ENCODE measurements around the gene AGPAT4.
"Not testable (repeated sequence)": the region's sequence is repeated elsewhere in the genome, so short reads cannot be mapped to it uniquely, and the experiment has no call there.

Gene AGPAT4

GRCh38 chr6:161226009-161226964 lies 47.6 kb downstream of the AGPAT4 start:
- Histone ChIP-seq H3K27ac (ENCODE audit: low read length) (peak overlapping the region; percentile 42; the same call in 1 of the 2 replicates), H3K27me3 (replicated peaks; ENCODE audit: insufficient read depth, low read length) (no peaks in the 10 kb centered on the region), H3K9me3 (replicated peaks; ENCODE audit: insufficient read depth, low read length) (no peaks in the 10 kb centered on the region), H3K4me3 (ENCODE audit: low read length) (peak overlapping the region; percentile 15; the same call in 1 of the 2 replicates), H4K20me1 (ENCODE audit: insufficient read depth, low read length) (no peaks in the 10 kb centered on the region), H3K4me2 (ENCODE audit: low read depth, low read length) (peak overlapping the region; percentile 37; the same call in 1 of the 2 replicates), H3K79me2 (ENCODE audit: low read length) (no peaks in the 10 kb centered on the region), H3K9ac (ENCODE audit: low read length) (0 out of 2 replicates have a peak overlapping the region, but pooled peaks have one; percentile 16), H3K9me2 (replicated peaks; ENCODE audit: insufficient read depth, low read length) (no peaks in the 10 kb centered on the region), H3K36me3 (replicated peaks; ENCODE audit: insufficient read depth, low read length) (no peaks in the 10 kb centered on the region), H3F3A (ENCODE audit: insufficient read depth, low read length) (no peaks in the 10 kb centered on the region), H3K4me1 (ENCODE audit: low read length) (0 out of 2 replicates have a peak, but pooled peaks cover 4% of the 10 kb centered on the region), H2AFZ (ENCODE audit: low read length) (no peak overlapping the region)
- DNase-seq, result peak; percentile 15
- TF ChIP-seq, protein P1, sequence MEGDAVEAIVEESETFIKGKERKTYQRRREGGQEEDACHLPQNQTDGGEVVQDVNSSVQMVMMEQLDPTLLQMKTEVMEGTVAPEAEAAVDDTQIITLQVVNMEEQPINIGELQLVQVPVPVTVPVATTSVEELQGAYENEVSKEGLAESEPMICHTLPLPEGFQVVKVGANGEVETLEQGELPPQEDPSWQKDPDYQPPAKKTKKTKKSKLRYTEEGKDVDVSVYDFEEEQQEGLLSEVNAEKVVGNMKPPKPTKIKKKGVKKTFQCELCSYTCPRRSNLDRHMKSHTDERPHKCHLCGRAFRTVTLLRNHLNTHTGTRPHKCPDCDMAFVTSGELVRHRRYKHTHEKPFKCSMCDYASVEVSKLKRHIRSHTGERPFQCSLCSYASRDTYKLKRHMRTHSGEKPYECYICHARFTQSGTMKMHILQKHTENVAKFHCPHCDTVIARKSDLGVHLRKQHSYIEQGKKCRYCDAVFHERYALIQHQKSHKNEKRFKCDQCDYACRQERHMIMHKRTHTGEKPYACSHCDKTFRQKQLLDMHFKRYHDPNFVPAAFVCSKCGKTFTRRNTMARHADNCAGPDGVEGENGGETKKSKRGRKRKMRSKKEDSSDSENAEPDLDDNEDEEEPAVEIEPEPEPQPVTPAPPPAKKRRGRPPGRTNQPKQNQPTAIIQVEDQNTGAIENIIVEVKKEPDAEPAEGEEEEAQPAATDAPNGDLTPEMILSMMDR (IDR thresholded peaks at IDR 0.05; ENCODE audit: low read length), result no peak
- no peak for TF ChIP-seq EZH2phosphoT487 (IDR thresholded peaks at IDR 0.05; ENCODE audit: low read length)
- no peak for TF ChIP-seq EZH2 (optimal IDR thresholded peaks at IDR 0.05; ENCODE audit: low read depth, low read length)

- Histone ChIP-seq H3K9me3 (replicated peaks; ENCODE audit: insufficient read depth, low read length) (no peaks in the 10 kb centered on the region), H3K4me3 (ENCODE audit: low read length) (no peak overlapping the region), H3K27me3 (replicated peaks; ENCODE audit: insufficient read depth, low read length) (no peaks in the 10 kb centered on the region), H3K27ac (ENCODE audit: low read length) (no peak overlapping the region), H3K36me3 (replicated peaks; ENCODE audit: insufficient read depth, low read length) (no peaks in the 10 kb centered on the region), H2AFZ (ENCODE audit: low read length) (no peak overlapping the region), H3K4me1 (ENCODE audit: low read length) (0 out of 2 replicates have a peak, but pooled peaks cover 4% of the 10 kb centered on the region), H3K9me2 (replicated peaks; ENCODE audit: insufficient read depth, low read length) (no peaks in the 10 kb centered on the region), H3K4me2 (ENCODE audit: low read depth, low read length) (no peak overlapping the region), H4K20me1 (ENCODE audit: insufficient read depth, low read length) (no peaks in the 10 kb centered on the region), H3K9ac (ENCODE audit: low read length) (no peak overlapping the region), H3K79me2 (ENCODE audit: low read length) (no peaks in the 10 kb centered on the region), H3F3A (ENCODE audit: insufficient read depth, low read length) (no peaks in the 10 kb centered on the region)
- no peak for DNase-seq
- TF ChIP-seq, protein P1 (IDR thresholded peaks at IDR 0.05; ENCODE audit: low read length), result no peak
- TF ChIP-seq EZH2phosphoT487 (IDR thresholded peaks at IDR 0.05; ENCODE audit: low read length), result no peak
- no peak for TF ChIP-seq EZH2 (optimal IDR thresholded peaks at IDR 0.05; ENCODE audit: low read depth, low read length)
Observed at GRCh38 chr6:161225681-161226008, 48.2 kb downstream of the AGPAT4 start.

DNA sequence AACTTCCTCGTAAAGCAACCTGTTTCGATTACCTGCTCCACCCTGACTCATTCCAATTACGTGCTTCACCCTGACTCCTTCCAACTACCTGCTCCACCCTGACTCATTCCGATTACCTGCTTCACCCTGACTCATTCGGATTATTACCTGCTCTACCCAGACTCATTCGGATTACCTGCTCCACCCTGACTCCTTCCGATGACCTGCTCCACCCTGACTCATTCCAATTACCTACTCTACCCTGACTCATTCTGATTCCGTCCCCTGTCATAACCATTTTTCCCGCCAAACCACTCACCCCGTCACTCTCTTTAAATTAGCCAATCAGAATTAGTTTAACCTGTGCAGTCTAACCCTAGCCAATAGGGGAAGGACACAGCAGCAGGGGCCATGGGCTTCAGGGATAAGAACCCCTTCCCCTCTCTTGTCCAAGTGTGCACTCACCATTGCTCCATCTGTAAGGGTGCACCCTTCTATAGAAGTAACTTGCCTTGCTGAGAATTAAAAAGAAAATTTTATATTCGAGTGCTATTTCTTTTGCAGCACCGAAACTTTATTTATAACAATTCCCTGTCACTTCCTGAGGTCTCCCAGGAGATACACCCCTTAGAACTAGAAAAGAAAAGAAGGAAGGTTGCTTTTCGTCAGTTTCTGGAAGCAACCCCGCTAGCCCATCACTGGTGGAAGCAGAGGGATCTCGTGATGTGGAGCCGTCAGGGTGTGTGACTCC lies 48.7 kb downstream of the AGPAT4 start:
- not testable (repeated sequence) for H3F3A ChIP-seq (ENCODE audit: insufficient read depth, low read length); H3K9ac ChIP-seq (ENCODE audit: low read length); H3K27ac ChIP-seq (ENCODE audit: low read length); H3K4me2 ChIP-seq (ENCODE audit: low read depth, low read length); H3K4me3 ChIP-seq (ENCODE audit: low read length); H3K9me3 ChIP-seq (replicated peaks; ENCODE audit: insufficient read depth, low read length); H3K36me3 ChIP-seq (replicated peaks; ENCODE audit: insufficient read depth, low read length); H2AFZ ChIP-seq (ENCODE audit: low read length); H3K79me2 ChIP-seq (ENCODE audit: low read length); H4K20me1 ChIP-seq (ENCODE audit: insufficient read depth, low read length); H3K27me3 ChIP-seq (replicated peaks; ENCODE audit: insufficient read depth, low read length); H3K9me2 ChIP-seq (replicated peaks; ENCODE audit: insufficient read depth, low read length); H3K4me1 ChIP-seq (ENCODE audit: low read length); DNase-seq
